GM10266 (cell line): Measurements from ENCODE around the gene TBC1D2.
"Not testable (repeated sequence)": the region's sequence is repeated elsewhere in the genome, so short reads cannot be mapped to it uniquely, and the experiment has no call there.

Experiments
- DNase-seq: peaks from one replicate; pipeline ENCODE4 v3.0.0; 2012; ENCODE audit errors: extremely low spot score
- TF ChIP-seq, protein P1 (sequence below): IDR thresholded peaks from 2 replicates; pipeline ENCODE4 v1.5.1; 2012; ENCODE audit warnings: mild to moderate bottlenecking, low read depth; ENCODE audit not compliant: control insufficient read depth, insufficient read depth; ENCODE audit errors: missing control alignments

The TBC1D2 gene

DNA sequence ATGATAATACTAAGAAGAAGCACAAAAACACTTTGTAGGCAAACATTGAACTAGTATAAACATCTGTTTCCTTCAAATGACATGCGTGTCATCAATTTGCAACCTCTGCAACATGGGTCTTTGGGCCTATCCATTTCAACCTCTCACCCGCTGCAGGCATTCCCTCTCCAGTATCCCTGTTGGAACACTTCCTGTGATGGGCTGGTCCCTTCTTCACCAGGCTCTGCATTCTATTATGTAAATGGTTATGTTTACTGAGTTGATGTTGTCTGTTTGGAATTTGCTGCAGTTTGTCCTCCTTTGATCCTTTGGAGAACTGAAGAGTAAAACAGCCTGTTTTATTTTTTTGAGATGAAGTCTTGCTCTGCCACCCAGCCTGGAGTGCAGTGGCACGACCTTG lies 16.6 kb upstream of the TBC1D2 start:
- TF ChIP-seq, protein P1, sequence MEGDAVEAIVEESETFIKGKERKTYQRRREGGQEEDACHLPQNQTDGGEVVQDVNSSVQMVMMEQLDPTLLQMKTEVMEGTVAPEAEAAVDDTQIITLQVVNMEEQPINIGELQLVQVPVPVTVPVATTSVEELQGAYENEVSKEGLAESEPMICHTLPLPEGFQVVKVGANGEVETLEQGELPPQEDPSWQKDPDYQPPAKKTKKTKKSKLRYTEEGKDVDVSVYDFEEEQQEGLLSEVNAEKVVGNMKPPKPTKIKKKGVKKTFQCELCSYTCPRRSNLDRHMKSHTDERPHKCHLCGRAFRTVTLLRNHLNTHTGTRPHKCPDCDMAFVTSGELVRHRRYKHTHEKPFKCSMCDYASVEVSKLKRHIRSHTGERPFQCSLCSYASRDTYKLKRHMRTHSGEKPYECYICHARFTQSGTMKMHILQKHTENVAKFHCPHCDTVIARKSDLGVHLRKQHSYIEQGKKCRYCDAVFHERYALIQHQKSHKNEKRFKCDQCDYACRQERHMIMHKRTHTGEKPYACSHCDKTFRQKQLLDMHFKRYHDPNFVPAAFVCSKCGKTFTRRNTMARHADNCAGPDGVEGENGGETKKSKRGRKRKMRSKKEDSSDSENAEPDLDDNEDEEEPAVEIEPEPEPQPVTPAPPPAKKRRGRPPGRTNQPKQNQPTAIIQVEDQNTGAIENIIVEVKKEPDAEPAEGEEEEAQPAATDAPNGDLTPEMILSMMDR = no peak
- no peak for DNase-seq

DNA sequence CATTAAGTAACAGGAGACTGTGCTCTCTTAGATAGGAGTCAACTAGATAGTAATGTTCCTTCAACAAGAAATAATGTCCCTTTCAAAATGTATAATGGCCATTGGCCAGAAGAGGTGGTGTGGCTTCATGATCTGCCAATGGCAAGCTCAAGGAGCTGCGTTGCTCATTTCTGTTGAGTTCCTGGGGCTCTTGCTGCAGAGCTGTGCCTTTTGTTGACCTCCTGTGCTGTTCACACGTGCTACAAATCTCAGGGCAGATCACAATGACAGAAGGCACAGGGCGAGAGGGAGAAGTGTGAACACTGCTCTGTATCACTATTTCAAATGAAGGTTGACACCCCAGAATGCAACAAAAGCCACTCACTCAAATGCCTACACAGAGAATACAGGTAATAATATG lies 16.0 kb upstream of the TBC1D2 start:
- TF ChIP-seq, protein P1 = no peak
- no peak for DNase-seq

DNA sequence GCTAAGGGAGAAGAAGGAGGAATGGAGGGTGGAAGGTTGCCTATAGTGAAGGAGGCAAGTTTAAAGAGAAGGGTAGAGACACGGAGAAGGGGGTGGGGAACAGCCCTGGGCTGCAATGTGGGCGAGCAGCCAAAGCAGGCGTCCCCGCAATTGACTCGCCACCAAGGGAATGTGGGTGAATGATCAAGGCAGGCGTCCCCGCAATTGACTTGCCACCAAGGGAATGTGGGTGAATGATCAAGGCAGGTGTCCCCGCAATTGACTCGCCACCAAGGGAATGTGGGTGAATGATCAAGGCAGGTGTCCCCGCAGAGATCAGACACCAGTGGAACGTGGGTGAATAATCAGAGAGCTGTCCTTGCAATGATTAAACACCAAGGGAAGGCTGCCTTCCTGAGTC lies 14.8 kb upstream of the TBC1D2 start:
- not testable (repeated sequence) for DNase-seq

DNA sequence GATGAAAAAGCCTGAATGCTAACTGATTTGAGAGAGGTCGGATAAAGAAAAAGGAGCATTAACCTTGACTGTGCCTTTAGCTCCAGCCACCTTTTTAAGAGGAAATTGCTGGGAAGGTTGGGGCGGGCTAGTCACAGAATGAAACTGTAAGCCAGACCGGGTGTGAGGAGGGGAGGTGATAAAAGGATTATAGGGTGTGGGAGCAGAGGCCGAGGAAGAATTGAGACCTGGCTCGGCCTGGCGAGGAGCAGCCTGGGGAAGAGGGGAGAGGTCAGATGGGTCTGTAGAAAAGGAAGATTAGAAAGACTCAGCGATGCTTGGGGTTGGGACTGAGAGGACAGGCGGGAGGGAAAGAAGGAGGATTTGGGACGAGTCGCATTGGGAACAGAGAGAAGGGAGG lies 14.2 kb upstream of the TBC1D2 start:
- DNase-seq = not testable (repeated sequence)

DNA sequence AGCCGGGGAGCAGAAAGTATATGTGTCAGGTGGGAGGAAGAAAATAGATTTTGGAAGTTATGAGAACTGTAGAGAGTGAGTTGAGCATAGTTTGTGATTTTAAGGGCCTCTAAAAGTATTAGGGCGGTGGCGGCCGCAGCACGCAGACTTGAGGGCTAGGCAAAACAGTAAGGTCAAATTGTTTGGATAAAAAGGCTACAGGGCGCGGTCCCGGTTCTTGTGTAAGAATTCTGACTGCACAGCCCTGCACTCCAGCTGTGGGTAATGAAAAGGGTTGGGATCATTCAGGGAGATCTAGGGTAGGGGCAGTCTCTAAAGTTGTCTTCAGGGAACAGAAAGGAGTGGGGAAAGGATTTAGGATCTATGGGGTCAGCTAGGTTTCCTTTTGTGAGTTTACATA lies 12.1 kb upstream of the TBC1D2 start:
- not testable (repeated sequence) for DNase-seq

DNA sequence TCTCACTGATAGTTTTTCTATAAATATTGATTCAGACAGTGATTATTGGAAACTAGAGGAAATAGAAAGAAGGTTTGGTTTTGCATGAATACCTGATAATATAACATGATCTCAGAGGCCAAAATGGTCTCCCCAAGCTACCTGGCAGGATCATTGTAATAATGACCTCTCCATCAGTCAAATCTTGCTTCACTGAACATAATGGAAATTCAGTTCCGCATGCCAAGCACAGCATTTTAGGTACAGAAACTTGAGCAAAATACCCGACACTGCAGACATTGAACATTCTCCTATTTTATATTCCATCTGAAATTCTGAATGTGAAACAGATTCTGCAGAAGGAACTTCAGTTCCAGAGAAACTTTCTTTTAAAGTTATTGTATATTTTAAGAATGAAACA lies 9.1 kb upstream of the TBC1D2 start:
- TF ChIP-seq, protein P1 = no peak
- no peak for DNase-seq

DNA sequence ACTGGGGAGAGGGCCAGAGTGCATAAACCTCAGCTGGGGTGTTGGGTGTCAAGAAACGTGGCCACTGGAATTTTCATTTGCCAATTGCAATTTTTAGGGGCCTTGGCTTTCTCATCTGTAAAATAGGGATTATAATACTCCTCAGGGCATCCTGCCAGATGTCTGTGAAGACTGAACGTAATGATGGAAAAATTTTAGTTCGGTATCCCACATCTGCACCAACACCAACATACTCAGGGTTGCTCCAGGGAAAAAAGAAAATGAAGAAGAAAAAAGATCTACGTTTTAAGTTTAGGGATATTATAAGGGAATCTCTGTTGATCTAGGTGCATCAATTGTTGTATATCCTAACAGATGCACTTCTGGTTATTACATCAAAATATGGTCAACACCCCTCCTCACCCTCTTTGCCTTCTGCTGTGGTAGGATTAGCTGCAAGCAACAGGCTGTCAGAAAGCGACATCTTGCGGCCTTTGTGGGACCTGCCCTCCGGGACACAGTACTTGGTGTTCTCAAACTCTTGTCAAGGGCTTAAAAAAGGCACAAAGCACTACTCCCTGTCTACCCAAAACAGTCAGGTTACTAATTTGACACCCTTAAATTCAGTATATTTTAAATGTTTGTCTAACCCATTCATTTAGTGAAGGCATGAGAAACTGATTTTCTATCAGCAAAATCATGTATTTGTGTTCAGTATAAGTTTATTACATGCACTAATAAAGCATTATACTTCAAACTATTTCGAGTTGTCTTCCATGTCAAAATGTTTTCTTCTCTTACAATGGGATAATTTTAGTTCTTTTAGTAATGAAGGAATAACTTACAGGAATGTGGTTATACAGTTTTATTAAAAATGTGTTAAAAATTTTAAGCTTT lies 8.3 kb upstream of the TBC1D2 start:
- TF ChIP-seq, protein P1 = peak; percentile 96
- DNase-seq = peak; percentile 72

DNA sequence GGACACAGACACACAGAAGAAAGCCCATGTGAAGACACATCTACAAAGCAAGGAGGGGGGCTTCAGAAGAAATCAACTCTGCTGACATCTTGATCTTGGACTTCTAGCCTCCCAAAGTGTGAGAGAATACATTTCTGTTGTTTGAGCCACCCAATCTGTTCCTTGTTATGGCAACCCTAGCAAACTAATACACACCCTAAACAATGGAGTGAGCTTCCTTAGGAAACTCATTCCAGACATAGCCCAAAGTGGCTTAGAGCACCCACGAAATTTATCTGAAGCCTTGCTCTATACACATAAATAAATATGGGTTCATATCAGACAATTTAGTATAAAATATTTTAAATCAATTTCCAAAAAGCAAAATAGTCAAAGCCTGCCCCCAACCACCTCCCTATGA lies 7.6 kb upstream of the TBC1D2 start:
- no peak for DNase-seq
- TF ChIP-seq, protein P1 = no peak

DNA sequence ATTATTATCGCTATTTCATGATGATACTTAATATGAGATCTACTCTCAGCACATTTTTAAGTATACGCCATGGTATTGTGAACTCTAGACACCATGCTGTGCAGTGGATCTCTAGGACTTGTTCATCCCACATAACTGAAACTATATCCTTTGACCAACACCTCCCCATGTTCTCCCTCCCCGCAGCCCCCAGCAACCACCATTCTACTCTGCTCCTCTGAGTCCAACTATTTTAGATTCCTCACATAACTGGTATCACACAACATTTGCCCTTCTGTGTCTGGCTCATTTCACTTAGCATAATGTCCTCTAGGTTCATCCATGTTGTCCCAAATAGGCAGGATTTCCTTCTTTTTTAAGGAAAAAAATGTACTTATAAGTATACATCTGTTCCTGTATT lies 6.6 kb upstream of the TBC1D2 start:
- TF ChIP-seq, protein P1 = no peak
- no peak for DNase-seq
